ENCODE results near the gene MAPK1. TPM values are rescaled to one million over a fixed set of nuclear protein-coding genes. Genes with fewer than 3 reads are reported as not detected.

Gene MAPK1
- total and polyA plus RNA-seq, 9 of the 15 experiments (the other 6 are each of a cell fraction or from before 2014, with no cell fraction given): 46.3 to 575 (median 283) TPM

- H3K4me3 ChIP-seq: no peak overlapping the region
- no peaks in the 10 kb centered on the region for H3K9me3 ChIP-seq (replicated peaks; ENCODE audit: control insufficient read depth, insufficient read depth, low read depth, low read length)
- peaks cover 22 to 24% of the 10 kb centered on the region in 2 experiments for H3K4me1 ChIP-seq (replicated peaks in 1 of 2; ENCODE audit: control insufficient read depth in 2 of 2, insufficient read depth in 2 of 2, low read length in 2 of 2)
- H3K27me3 ChIP-seq (ENCODE audit: control insufficient read depth in 2 of 2, insufficient read depth in 2 of 2, low read length in 2 of 2): no peaks in the 10 kb centered on the region
- no TSS peak for BruUV-seq (replicated peaks)
- peak overlapping the region in 1 of 2 experiments; percentile 1; a peak in 1 of 4 replicates for H3K9ac ChIP-seq (ENCODE audit: insufficient read depth in 1 of 2, low read depth in 2 of 2, low read length in 2 of 2)
- peaks cover 15% of the 10 kb centered on the region; the same call in 2 of the 3 replicates for H3K36me3 ChIP-seq (ENCODE audit: control insufficient read depth, insufficient read depth, low read length)
- POLR2A ChIA-PET: interaction anchor here (0.6 to 45.6 kb wide), 14 partner anchors 6 to 115 kb away, joined by 3 to 1351 read pairs (median 6); partner anchors contain the start of gene MAPK1
- DNase-seq (ENCODE audit: extremely low read depth in 1 of 4, low spot score in 3 of 4) (no peak), ATAC-seq (peak; percentile 2; the same call in 2 of the 3 replicates), FAIRE-seq (no peak)
- CTCF ChIA-PET (ENCODE audit: low intra/inter-chr PET ratio): interaction anchor here (0.6 to 0.7 kb wide), 2 partner anchors 11 to 118 kb away, joined by 3 to 7 read pairs; partner anchors contain the start of gene PPM1F
- H3K79me2 ChIP-seq (ENCODE audit: control insufficient read depth, insufficient read depth, low read length): peaks cover 97% of the 10 kb centered on the region
- no peak overlapping the region for H2AFZ ChIP-seq (ENCODE audit: low read depth, low read length)
- intact Hi-C loops (cut with micrococcal nuclease): no loop called here
- 84% methylated on average over 4 of the region's 4 CpGs for WGBS (ENCODE audit: insufficient coverage, low coverage, missing lambda C conversion rate)
- in situ Hi-C loops (cut with MboI): no loop called here
- no peak overlapping the region for H3K27ac ChIP-seq (ENCODE audit: extremely low read depth, low read depth, low read length)
- TF ChIP-seq CSDE1 (IDR thresholded peaks at IDR 0.05): no peak
- TF ChIP-seq ZNF511 (CRISPR knock-in tag; IDR thresholded peaks at IDR 0.05): 0 out of 2 replicates have a peak, but pooled peaks have one; percentile 28
- no peak for TF ChIP-seq USF2 (CRISPR knock-in tag; IDR thresholded peaks at IDR 0.05)
- no peak for TF ChIP-seq ZNF436 (CRISPR knock-in tag; IDR thresholded peaks at IDR 0.05)
- no peak for TF ChIP-seq CREB3L1 (IDR thresholded peaks at IDR 0.05; ENCODE audit: borderline replicate concordance, low read depth)
- TF ChIP-seq NCOA2 (IDR thresholded peaks at IDR 0.05; ENCODE audit: partially characterized antibody in 2 of 2): no peak
- TF ChIP-seq, protein P1, sequence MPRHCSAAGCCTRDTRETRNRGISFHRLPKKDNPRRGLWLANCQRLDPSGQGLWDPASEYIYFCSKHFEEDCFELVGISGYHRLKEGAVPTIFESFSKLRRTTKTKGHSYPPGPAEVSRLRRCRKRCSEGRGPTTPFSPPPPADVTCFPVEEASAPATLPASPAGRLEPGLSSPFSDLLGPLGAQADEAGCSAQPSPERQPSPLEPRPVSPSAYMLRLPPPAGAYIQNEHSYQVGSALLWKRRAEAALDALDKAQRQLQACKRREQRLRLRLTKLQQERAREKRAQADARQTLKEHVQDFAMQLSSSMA (CRISPR knock-in tag; IDR thresholded peaks at IDR 0.05): no peak
- no peak for TF ChIP-seq MLLT1 (IDR thresholded peaks at IDR 0.05)
- peak; percentile 45; the same call in 1 of the 2 replicates for TF ChIP-seq ZNF431 (CRISPR knock-in tag; IDR thresholded peaks at IDR 0.05)
- TF ChIP-seq RBM17 (IDR thresholded peaks at IDR 0.05; ENCODE audit: borderline replicate concordance, low read depth, low read length): no peak
- TF ChIP-seq SMARCA5 (IDR thresholded peaks at IDR 0.05): no peak
- TF ChIP-seq HEY1 (CRISPR knock-in tag; IDR thresholded peaks at IDR 0.05; ENCODE audit: borderline replicate concordance): no peak
- TF ChIP-seq ZC3H4 (CRISPR knock-in tag; IDR thresholded peaks at IDR 0.05; ENCODE audit: borderline replicate concordance): 0 out of 2 replicates have a peak, but pooled peaks have one; percentile 33
- peaks cover 6% of the 10 kb centered on the region for H3K9me1 ChIP-seq (ENCODE audit: control insufficient read depth, insufficient read depth, low read length)
- H3K4me2 ChIP-seq (ENCODE audit: insufficient read depth, low read length): no peak overlapping the region
- H4K20me1 ChIP-seq (replicated peaks; ENCODE audit: control insufficient read depth, insufficient read depth, low read length): peaks cover 76% of the 10 kb centered on the region
These were observed 32.6 kb downstream of the MAPK1 start for GRCh38 chr22:21834869-21835268.
